DOHH2 (cell line): Measurements from ENCODE around the gene RAF1.

Source experiments
- EZH2phosphoT487 ChIP-seq: fragments of 200-600 bp; sonication (generic); IDR thresholded peaks from 2 replicates; pipeline ENCODE4 v1.6.1; 2017; ENCODE audit warnings: borderline replicate concordance, mild to moderate bottlenecking, antibody characterized with exemption, low read length, moderate library complexity, mixed read lengths
- TF ChIP-seq, protein P1 (sequence below): fragments of 200-600 bp; sonication (generic); IDR thresholded peaks from one replicate; pipeline ENCODE4 v1.5.1; 2014; ENCODE audit warnings: antibody characterized with exemption, mild to moderate bottlenecking, low read depth, low read length; ENCODE audit not compliant: poor library complexity, severe bottlenecking

DNA sequence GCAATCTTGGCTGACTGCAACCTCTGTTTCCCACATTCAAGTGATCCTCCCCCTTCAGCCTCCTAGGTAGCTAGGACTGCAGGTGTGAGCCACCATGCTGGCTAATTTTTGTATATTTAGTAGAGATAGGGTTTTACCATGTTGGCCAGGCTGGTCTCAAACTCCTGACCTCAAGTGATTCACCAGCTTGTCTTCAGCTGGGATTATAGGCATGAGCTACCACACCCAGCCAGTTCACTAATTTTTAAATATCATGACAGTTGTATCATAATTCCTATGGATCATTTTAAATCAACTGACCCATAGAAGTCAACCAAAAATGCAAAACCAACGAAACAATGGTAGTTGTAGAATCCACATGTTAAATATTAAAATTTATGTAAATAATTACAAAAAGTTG, 35.1 kb downstream of the RAF1 start:
- TF ChIP-seq, protein P1, sequence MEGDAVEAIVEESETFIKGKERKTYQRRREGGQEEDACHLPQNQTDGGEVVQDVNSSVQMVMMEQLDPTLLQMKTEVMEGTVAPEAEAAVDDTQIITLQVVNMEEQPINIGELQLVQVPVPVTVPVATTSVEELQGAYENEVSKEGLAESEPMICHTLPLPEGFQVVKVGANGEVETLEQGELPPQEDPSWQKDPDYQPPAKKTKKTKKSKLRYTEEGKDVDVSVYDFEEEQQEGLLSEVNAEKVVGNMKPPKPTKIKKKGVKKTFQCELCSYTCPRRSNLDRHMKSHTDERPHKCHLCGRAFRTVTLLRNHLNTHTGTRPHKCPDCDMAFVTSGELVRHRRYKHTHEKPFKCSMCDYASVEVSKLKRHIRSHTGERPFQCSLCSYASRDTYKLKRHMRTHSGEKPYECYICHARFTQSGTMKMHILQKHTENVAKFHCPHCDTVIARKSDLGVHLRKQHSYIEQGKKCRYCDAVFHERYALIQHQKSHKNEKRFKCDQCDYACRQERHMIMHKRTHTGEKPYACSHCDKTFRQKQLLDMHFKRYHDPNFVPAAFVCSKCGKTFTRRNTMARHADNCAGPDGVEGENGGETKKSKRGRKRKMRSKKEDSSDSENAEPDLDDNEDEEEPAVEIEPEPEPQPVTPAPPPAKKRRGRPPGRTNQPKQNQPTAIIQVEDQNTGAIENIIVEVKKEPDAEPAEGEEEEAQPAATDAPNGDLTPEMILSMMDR: no peak
- no peak for TF ChIP-seq EZH2phosphoT487
